Stomach (tissue), 9 donors: ENCODE measurements around the gene ADGRF4. TPM values are rescaled to one million over a fixed set of nuclear protein-coding genes. Genes with fewer than 3 reads are reported as not detected.

ENCODE experiments used
- DNase-seq, 2 donors: peaks; one replicate each; pipeline versions ENCODE4 v3.0.0 to v3.0.0-alpha.2; 2013 to 2019
- H3K27ac ChIP-seq, 5 donors: fragments of 200-600 bp in 4 of 5; sonication (generic) in 4 of 5; one replicate each; pipeline ENCODE4 v1.5.1; 2013 to 2019; ENCODE audit warnings: mild to moderate bottlenecking in 1 of 5, moderate library complexity in 1 of 5
- H3K27me3 ChIP-seq, 3 donors: fragments of 200-600 bp; sonication (generic); one replicate each; pipeline ENCODE4 v1.5.1; 2017 to 2019; ENCODE audit warnings: mixed run types in 1 of 3
- H3K36me3 ChIP-seq, 4 donors: fragments of 200-600 bp; sonication (generic); 1 replicate in 3 of 4; 2 replicates in 1 of 4; pipeline ENCODE4 v1.5.1; 2016 to 2019
- H3K4me1 ChIP-seq, 4 donors: fragments of 200-600 bp; sonication (generic); one replicate each; pipeline ENCODE4 v1.5.1; 2016 to 2019
- H3K4me3 ChIP-seq, 4 donors: fragments of 200-600 bp; sonication (generic) in 3 of 4; one replicate each; pipeline ENCODE4 v1.5.1; 2016 to 2019; ENCODE audit warnings: mild to moderate bottlenecking in 1 of 4
- H3K9me3 ChIP-seq, 4 donors: fragments of 200-600 bp; sonication (generic); one replicate each; pipeline ENCODE4 v1.5.1; 2016 to 2019
- CTCF ChIP-seq, 7 experiments: fragments of 450-650 bp in 4 of 7; fragments of 200-600 bp in 3 of 7; sonication (generic) in 3 of 7; IDR thresholded peaks; one replicate each; pipeline ENCODE4 v1.5.1; 2016 to 2019; ENCODE audit warnings: antibody characterized with exemption in 7 of 7, control low read depth in 2 of 7, mild to moderate bottlenecking in 1 of 7
- EP300 ChIP-seq: sonication (generic); formaldehyde crosslinking; IDR thresholded peaks from one replicate; pipeline ENCODE4 v1.6.1; 2017; ENCODE audit warnings: antibody characterized with exemption
- POLR2A ChIP-seq, 4 donors: fragments of 450-650 bp; IDR thresholded peaks; one replicate each; pipeline ENCODE4 v1.6.1; 2016; ENCODE audit warnings: antibody characterized with exemption in 4 of 4, control low read depth in 2 of 4, mild to moderate bottlenecking in 1 of 4, moderate library complexity in 1 of 4
- POLR2AphosphoS5 ChIP-seq, 3 donors: sonication (generic); formaldehyde crosslinking; IDR thresholded peaks; one replicate each; pipeline ENCODE4 v1.6.1; 2016; ENCODE audit warnings: antibody characterized with exemption in 3 of 3
- WGBS, 5 donors: extraction: QIAGEN DNeasy Blood & Tissue Kit in 3 of 5; methylation state at CpG; one replicate each; pipeline versions ENCODE4 v1.1.5 to v1.1.7; 2013 to 2018; 5-methylcytosine and 5-hydroxymethylcytosine counted together
- intact Hi-C: fragments of 100-400 bp; cut with DNase I; formaldehyde crosslinking; loops from one replicate; pipeline ENCODE4 v1.15.1; 2023; ENCODE audit warnings: low total_unique reads
- polyA plus RNA-seq, 3 donors: library from polyadenylated mRNA; stranded (reverse); fragments of 200-250 nt; gene quantifications; one replicate each; pipeline ENCODE4 v1.2.3, GENCODE V29; 2013
- total RNA-seq, 5 donors: library from RNA; depleted of rRNA; stranded (reverse); fragments of >200 nt; gene quantifications; one replicate each; pipeline versions ENCODE4 v1.1.0 to v1.2.3, GENCODE V29; 2014 to 2016
- donor health status: healthy with polysubstance abuse.
- donor health status: Bipolar disorder and iron deficiency.
- donor health status: healthy.

The ADGRF4 gene
- total and polyA plus RNA-seq, 8 donors = 6.5 TPM; not detected in 7

DNA sequence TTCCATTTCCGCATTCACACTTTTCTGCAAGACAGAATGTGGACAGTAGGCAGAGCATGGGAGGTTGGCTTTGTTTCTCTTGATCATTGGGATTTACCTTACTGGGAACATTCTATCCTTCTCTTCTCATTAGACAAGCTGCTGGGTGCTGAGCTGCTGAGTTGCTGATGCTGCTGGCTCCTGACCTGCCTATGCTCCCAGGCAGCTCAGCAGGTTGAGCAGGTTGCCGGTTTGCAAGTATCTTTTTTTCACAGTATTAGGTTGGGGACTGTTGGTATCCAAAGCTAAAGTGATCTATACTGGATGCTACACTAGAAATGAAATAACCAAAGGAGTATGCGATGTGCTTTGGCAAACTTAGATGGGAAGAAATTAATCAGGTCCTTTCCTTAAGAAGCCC is 23.7 kb upstream of the ADGRF4 start:
- TF ChIP-seq CTCF (IDR thresholded peaks at IDR 0.05) (no peak), EP300 (no peak), POLR2A (IDR thresholded peaks at IDR 0.05) (no peak), POLR2AphosphoS5 (IDR thresholded peaks at IDR 0.05) (no peak)
- Histone ChIP-seq H3K27ac (no peak overlapping the region), H3K4me3 (no peak overlapping the region), H3K4me1 (peaks cover 0 to 10% (median 5%) of the 10 kb centered on the region in 4 donors), H3K27me3 (no peaks in the 10 kb centered on the region), H3K9me3 (no peaks in the 10 kb centered on the region), H3K36me3 (no peaks in the 10 kb centered on the region)
- WGBS, 5 donors = 73 to 82% (median 80%) methylated on average over 3 of the region's 3 CpGs
- intact Hi-C loops = no loop called here
- DNase-seq = peak in 1 of 2 donors; percentile 7

GRCh38 chr6:47677381-47678100 is 20.8 kb upstream of the ADGRF4 start:
- Histone ChIP-seq H3K9me3 (no peaks in the 10 kb centered on the region), H3K4me1 (no peaks in the 10 kb centered on the region), H3K27ac (no peak overlapping the region), H3K27me3 (no peaks in the 10 kb centered on the region), H3K36me3 (no peaks in the 10 kb centered on the region), H3K4me3 (no peak overlapping the region)
- 57 to 63% (median 60%) methylated on average over 4 of the region's 4 CpGs for WGBS, 5 donors
- intact Hi-C loops = no loop called here
- TF ChIP-seq CTCF (IDR thresholded peaks at IDR 0.05) (no peak), EP300 (no peak), POLR2A (IDR thresholded peaks at IDR 0.05) (no peak), POLR2AphosphoS5 (IDR thresholded peaks at IDR 0.05) (no peak)
- DNase-seq = no peak

DNA sequence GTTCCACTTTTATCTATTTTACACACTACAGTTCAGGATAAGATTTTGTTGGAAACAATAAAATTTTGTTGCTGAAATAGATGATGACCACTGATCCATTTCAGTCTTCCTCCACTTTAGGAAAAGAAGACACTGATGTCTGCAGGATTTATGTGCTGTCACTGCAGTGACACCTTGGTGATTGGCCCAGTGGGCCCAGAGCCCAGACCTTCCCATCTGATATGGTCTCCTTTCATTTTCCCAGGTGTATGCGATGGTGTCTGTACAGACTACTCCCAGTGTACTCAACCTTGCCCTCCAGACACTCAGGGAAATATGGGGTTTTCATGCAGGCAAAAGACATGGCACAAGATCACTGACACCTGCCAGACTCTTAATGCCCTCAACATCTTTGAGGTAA is 19.6 kb upstream of the ADGRF4 start:
- H3K4me3 ChIP-seq = no peak overlapping the region
- H3K9me3 ChIP-seq = no peaks in the 10 kb centered on the region
- intact Hi-C loops = no loop called here
- WGBS, 5 donors = 78 to 100% (median 92%) methylated on average over 1 of the region's 1 CpG
- no peak for DNase-seq
- no peak overlapping the region for H3K27ac ChIP-seq
- no peaks in the 10 kb centered on the region for H3K27me3 ChIP-seq
- no peaks in the 10 kb centered on the region for H3K4me1 ChIP-seq
- H3K36me3 ChIP-seq = no peaks in the 10 kb centered on the region
- no peak for TF ChIP-seq CTCF (IDR thresholded peaks at IDR 0.05)
- no peak for TF ChIP-seq POLR2A (IDR thresholded peaks at IDR 0.05)
- no peak for TF ChIP-seq POLR2AphosphoS5 (IDR thresholded peaks at IDR 0.05)
- TF ChIP-seq EP300 = no peak

DNA sequence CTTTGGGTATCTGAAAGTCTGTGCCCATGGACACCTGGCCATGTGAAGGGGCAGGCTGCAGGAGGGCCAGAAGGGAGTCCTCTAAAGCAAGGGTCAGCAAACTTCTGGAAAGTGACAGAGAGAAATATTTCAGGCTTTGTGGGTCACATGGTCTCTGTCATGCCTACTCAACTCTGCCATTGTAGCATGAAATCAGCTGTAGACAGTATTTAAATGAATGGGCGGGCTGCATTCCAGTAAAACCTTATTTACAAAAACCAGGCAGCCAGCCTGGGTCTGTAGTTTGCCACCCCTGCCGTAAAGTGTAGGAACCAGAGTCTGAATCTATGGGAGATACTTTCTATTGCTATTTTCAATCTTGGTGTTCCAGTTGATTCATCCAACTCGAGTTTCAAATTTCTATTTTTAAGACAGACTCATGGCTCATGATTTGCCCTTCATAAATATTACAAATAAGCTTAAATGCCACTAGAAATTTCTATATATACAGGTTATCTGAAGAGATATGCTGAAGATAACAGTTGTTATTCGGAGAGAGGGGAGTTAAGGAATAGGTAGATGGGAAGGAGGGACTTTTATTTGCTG is 19.0 kb upstream of the ADGRF4 start:
- TF ChIP-seq POLR2AphosphoS5 (IDR thresholded peaks at IDR 0.05) (no peak), POLR2A (IDR thresholded peaks at IDR 0.05) (no peak), EP300 (no peak), CTCF (IDR thresholded peaks at IDR 0.05) (no peak)
- no peaks in the 10 kb centered on the region for H3K4me1 ChIP-seq
- no peak overlapping the region for H3K4me3 ChIP-seq
- no peaks in the 10 kb centered on the region for H3K27me3 ChIP-seq
- H3K27ac ChIP-seq = no peak overlapping the region
- 48 to 76% (median 62%) methylated on average over 4 of the region's 4 CpGs for WGBS, 5 donors
- H3K36me3 ChIP-seq = no peaks in the 10 kb centered on the region
- no peak for DNase-seq
- intact Hi-C loops = no loop called here
- H3K9me3 ChIP-seq = no peaks in the 10 kb centered on the region
